ENCODE data around the gene RABL3. TPM values are rescaled to one million over a fixed set of nuclear protein-coding genes. Genes with fewer than 3 reads are reported as not detected.
"Not testable (repeated sequence)": the region's sequence is repeated elsewhere in the genome, so short reads cannot be mapped to it uniquely, and the experiment has no call there.

The RABL3 gene
- total RNA-seq, 2 donors from 2014 or later, result 25.5 to 30.5 TPM

DNA sequence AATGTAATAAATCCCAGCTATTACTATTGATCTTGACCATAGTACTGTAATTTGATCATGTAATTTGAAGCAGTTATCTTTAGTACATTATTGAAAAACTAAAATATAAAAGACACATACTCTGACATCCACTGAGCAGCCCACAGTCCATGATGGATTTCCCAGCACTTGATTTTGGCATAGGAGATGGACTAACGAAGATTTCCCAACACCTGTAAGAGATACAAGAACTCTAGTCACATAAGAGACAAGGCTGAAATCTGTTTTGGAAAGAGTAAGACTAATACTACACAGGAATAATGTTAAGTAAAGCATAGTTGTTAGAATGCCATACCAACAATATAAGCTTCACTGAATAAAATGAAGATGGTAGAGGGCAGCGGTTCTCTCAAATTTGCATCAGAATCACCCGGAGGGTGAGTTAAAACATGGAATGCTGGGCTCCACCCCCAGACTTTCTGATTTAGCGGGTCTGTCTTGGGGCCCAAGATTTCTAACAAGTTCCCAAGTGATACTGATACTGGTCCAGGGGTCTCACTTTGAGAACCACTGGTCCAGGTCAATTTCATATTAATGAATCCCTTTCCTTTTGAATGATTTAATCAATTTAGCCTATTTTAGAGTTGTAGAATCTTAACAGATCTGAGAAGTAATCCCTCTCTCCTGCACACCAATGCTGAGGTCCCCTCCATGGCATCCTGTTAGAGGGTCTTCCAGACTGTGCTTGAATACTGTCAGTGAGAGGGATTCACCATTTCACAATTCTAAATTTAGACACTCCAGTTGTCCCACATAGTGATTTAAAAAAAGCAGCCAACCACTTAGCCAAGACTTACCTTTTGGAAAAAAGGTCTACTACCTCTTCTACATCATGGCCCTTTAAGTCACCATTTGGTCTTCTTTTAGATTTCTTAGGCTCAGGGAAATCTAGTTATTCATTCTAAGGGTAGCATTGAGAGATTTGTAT is 11.5 kb downstream of the RABL3 start:
- Histone ChIP-seq H3K27ac (no peak overlapping the region), H3K9me3 (no peaks in the 10 kb centered on the region), H3K4me3 (no peak overlapping the region), H3K9ac (ENCODE audit: low read depth in 2 of 2, low read length in 2 of 2) (no peak overlapping the region), H3K4me1 (no peaks in the 10 kb centered on the region), H3K36me3 (no peaks in the 10 kb centered on the region), H3K27me3 (no peaks in the 10 kb centered on the region)
- DNase-seq, result no peak
- TF ChIP-seq CTCF (IDR thresholded peaks at IDR 0.05), result no peak
- intact Hi-C loops (cut with DNase I), result no loop called here

DNA sequence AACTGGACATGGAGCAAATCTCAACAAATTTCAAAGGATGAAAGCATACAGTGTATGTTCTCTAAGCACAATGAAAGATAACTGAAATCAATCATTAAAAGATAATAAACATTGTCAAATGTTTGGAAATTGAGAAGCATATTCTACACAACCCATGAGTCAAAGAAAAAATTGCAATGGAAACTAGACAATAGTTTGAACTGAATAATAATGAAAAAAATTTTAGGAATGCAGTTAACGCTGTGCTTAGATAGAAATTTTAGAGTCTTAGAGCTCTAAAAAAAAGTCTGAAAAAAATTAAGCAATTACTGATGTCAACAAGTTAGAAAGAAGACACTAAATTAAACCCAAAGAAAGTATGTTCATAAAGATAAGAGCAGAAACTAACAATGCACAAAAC is 15.5 kb downstream of the RABL3 start:
- H3K27ac ChIP-seq, result no peak overlapping the region
- no peak for TF ChIP-seq CTCF (IDR thresholded peaks at IDR 0.05)
- H3K27me3 ChIP-seq, result no peaks in the 10 kb centered on the region
- DNase-seq, result no peak
- H3K9me3 ChIP-seq, result no peaks in the 10 kb centered on the region
- intact Hi-C loops (cut with DNase I), result no loop called here
- H3K9ac ChIP-seq (ENCODE audit: low read depth in 2 of 2, low read length in 2 of 2), result no peak overlapping the region
- no peaks in the 10 kb centered on the region for H3K36me3 ChIP-seq
- H3K4me3 ChIP-seq, result no peak overlapping the region
- no peaks in the 10 kb centered on the region for H3K4me1 ChIP-seq

DNA sequence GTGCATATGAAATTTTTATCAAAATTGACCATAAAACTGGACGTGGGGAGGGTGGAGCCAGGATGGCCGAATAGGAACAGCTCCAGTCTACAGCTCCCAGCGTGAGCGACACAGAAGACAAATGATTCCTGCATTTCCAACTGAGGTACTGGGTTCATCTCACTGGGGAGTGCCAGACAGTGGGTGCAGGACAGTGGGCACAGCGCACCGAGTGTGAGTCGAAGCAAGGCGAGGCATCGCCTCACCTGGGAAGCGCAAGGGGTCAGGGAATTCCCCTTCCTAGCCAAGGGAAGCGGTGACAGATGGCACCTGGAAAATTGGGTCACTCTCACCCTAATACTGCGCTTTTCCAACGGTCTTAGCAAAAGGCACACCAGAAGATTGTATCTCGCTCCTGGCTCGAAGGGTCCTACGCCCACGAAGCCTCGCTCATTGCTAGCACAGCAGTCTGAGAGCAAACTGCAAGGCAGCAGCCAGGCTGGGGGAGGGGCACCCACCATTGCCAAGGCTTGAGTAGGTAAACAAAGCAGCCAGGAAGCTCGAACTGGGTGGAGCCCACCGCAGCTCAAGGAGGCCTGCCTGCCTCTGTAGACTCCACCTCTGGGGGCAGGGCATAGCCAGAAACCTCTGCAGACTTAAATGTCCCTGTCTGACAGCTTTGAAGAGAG is 23.0 kb downstream of the RABL3 start:
- peak; percentile 82 for DNase-seq
- peak overlapping the region in 1 of 2 donors; percentile 26 for H3K9ac ChIP-seq (ENCODE audit: low read depth in 2 of 2, low read length in 2 of 2)
- H3K9me3 ChIP-seq; H3K36me3 ChIP-seq; H3K4me1 ChIP-seq; intact Hi-C loops (cut with DNase I); H3K27me3 ChIP-seq: not testable (repeated sequence)
- H3K27ac ChIP-seq, result peak overlapping the region; percentile 20
- peak overlapping the region; percentile 22 for H3K4me3 ChIP-seq

DNA sequence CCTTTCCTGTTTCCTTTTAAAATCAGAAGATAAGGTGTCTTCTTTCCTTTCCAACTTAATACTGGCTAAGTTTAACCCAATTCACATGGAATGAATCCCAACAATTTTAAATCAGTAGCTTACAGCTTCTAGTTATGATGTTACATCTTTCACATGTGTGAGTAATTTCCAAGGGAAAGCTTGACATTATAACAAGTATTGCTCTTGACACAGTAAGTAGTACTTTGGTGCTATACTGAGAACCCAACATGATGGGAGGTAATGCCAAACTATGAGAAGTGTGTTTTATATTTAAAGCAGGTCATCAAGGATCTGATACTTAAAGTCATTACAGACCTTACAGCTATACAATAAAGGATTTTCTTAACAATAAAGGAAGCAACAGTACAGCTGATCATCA is 29.1 kb downstream of the RABL3 start:
- no peak for TF ChIP-seq CTCF (IDR thresholded peaks at IDR 0.05)
- intact Hi-C loops (cut with DNase I), result no loop called here
- H3K9ac ChIP-seq (ENCODE audit: low read depth in 2 of 2, low read length in 2 of 2), result no peak overlapping the region
- H3K4me1 ChIP-seq, result no peaks in the 10 kb centered on the region
- DNase-seq, result no peak
- no peak overlapping the region for H3K4me3 ChIP-seq
- H3K9me3 ChIP-seq, result no peaks in the 10 kb centered on the region
- no peaks in the 10 kb centered on the region for H3K36me3 ChIP-seq
- H3K27ac ChIP-seq, result no peak overlapping the region
- no peaks in the 10 kb centered on the region for H3K27me3 ChIP-seq

- no peak overlapping the region for H3K4me3 ChIP-seq
- no peaks in the 10 kb centered on the region for H3K4me1 ChIP-seq
- no peak overlapping the region for H3K9ac ChIP-seq (ENCODE audit: low read depth in 2 of 2, low read length in 2 of 2)
- no peaks in the 10 kb centered on the region for H3K36me3 ChIP-seq
- no peak for TF ChIP-seq CTCF (IDR thresholded peaks at IDR 0.05)
- DNase-seq, result no peak
- no peak overlapping the region for H3K27ac ChIP-seq
- H3K9me3 ChIP-seq, result no peaks in the 10 kb centered on the region
- intact Hi-C loops (cut with DNase I), result no loop called here
- H3K27me3 ChIP-seq, result no peaks in the 10 kb centered on the region
These were observed 31.9 kb downstream of the RABL3 start for GRCh38 chr3:120710369-120710768.

GRCh38 chr3:120708408-120708807 is 33.9 kb downstream of the RABL3 start:
- DNase-seq, result no peak
- H3K36me3 ChIP-seq, result no peaks in the 10 kb centered on the region
- intact Hi-C loops (cut with DNase I), result no loop called here
- H3K9ac ChIP-seq (ENCODE audit: low read depth in 2 of 2, low read length in 2 of 2), result no peak overlapping the region
- TF ChIP-seq CTCF (IDR thresholded peaks at IDR 0.05), result no peak
- H3K9me3 ChIP-seq, result no peaks in the 10 kb centered on the region
- H3K27ac ChIP-seq, result no peak overlapping the region
- H3K4me3 ChIP-seq, result no peak overlapping the region
- H3K27me3 ChIP-seq, result no peaks in the 10 kb centered on the region
- H3K4me1 ChIP-seq, result no peaks in the 10 kb centered on the region

All from colonic mucosa (tissue), 4 donors.